Mesendoderm (in vitro differentiated cells): ENCODE measurements around the gene AGPAT2.

Experiments
- DNase-seq: peaks from one replicate; pipeline ENCODE4 v3.0.0; 2013
- H2AK5ac ChIP-seq: 2 replicates; pipeline ENCODE4 v1.6.1; 2013; ENCODE audit warnings: low read length, inconsistent platforms
- H2BK120ac ChIP-seq: 2 replicates; pipeline ENCODE4 v1.6.1; 2013; ENCODE audit warnings: low read depth, mild to moderate bottlenecking, low read length, moderate library complexity, mixed read lengths
- H2BK15ac ChIP-seq: replicated peaks from 2 replicates; pipeline ENCODE4 v1.6.1; 2013; ENCODE audit warnings: low read depth, mild to moderate bottlenecking, moderate library complexity
- H2BK5ac ChIP-seq: 2 replicates; pipeline ENCODE4 v1.6.1; 2013; ENCODE audit warnings: low read length, inconsistent platforms
- H3K18ac ChIP-seq: 2 replicates; pipeline ENCODE4 v1.6.1; 2013; ENCODE audit warnings: mild to moderate bottlenecking, low read length, mixed read lengths
- H3K23ac ChIP-seq: one replicate; pipeline ENCODE4 v1.6.1; 2013; ENCODE audit warnings: low read length
- H3K27ac ChIP-seq: 2 replicates; pipeline ENCODE4 v1.5.1; 2013; ENCODE audit warnings: low read depth, mild to moderate bottlenecking, inconsistent platforms, low read length, moderate library complexity
- H3K27me3 ChIP-seq: 2 replicates; pipeline ENCODE4 v1.6.1; 2013; ENCODE audit warnings: low read length, control low read depth, mild to moderate bottlenecking, inconsistent platforms; ENCODE audit not compliant: insufficient read depth, poor library complexity
- H3K36me3 ChIP-seq: 2 replicates; pipeline ENCODE4 v1.6.1; 2013; ENCODE audit warnings: low read length, inconsistent platforms; ENCODE audit not compliant: control insufficient read depth, insufficient read depth
- H3K4ac ChIP-seq: one replicate; pipeline ENCODE4 v1.6.1; 2013; ENCODE audit warnings: low read depth, mild to moderate bottlenecking, low read length, moderate library complexity
- H3K4me1 ChIP-seq: 2 replicates; pipeline ENCODE4 v1.6.1; 2013; ENCODE audit warnings: low read depth, low read length, inconsistent platforms; ENCODE audit not compliant: control insufficient read depth
- H3K4me2 ChIP-seq: 2 replicates; pipeline ENCODE4 v1.6.1; 2013; ENCODE audit warnings: low read length
- H3K4me3 ChIP-seq: 2 replicates; pipeline ENCODE4 v1.5.1; 2013; ENCODE audit warnings: mild to moderate bottlenecking, low read length
- H3K56ac ChIP-seq: one replicate; pipeline ENCODE4 v1.6.1; 2013; ENCODE audit warnings: low read length
- H3K79me1 ChIP-seq: 2 replicates; pipeline ENCODE4 v1.6.1; 2013; ENCODE audit warnings: low read length, inconsistent platforms
- H3K79me2 ChIP-seq: 2 replicates; pipeline ENCODE4 v1.6.1; 2013; ENCODE audit warnings: mild to moderate bottlenecking, low read length; ENCODE audit not compliant: control insufficient read depth, insufficient read depth
- H3K9ac ChIP-seq: 2 replicates; pipeline ENCODE4 v1.6.1; 2013; ENCODE audit warnings: low read length, inconsistent platforms
- H4K5ac ChIP-seq: one replicate; pipeline ENCODE4 v1.6.1; 2013; ENCODE audit warnings: low read length
- H4K8ac ChIP-seq: one replicate; pipeline ENCODE4 v1.6.1; 2013; ENCODE audit warnings: low read depth, mild to moderate bottlenecking, control low read depth, low read length, moderate library complexity
- WGBS: extraction: QIAGEN DNeasy Blood & Tissue Kit; methylation state at CpG from one replicate; pipeline ENCODE4 v1.1.7; 2013; ENCODE audit warnings: low lambda C conversion rate, missing lambda C conversion rate; ENCODE audit not compliant: insufficient coverage; ENCODE audit errors: extremely low coverage; 5-methylcytosine and 5-hydroxymethylcytosine counted together

The AGPAT2 gene

GRCh38 chr9:136726118-136726517 is 38.9 kb upstream of the AGPAT2 start:
- no peak for DNase-seq
- Histone ChIP-seq H3K36me3 (peaks cover 14% of the 10 kb centered on the region), H4K5ac (no peak overlapping the region), H3K79me1 (peaks cover 31% of the 10 kb centered on the region), H3K56ac (peak overlapping the region; percentile 92), H2BK120ac (no peak overlapping the region), H3K9ac (peak overlapping the region; percentile 98), H3K18ac (no peak overlapping the region), H3K79me2 (peaks cover 37% of the 10 kb centered on the region), H3K4me3 (peak overlapping the region; percentile 4), H4K8ac (no peak overlapping the region), H2BK5ac (no peak overlapping the region), H2AK5ac (no peak overlapping the region), H3K4me1 (peaks cover 6% of the 10 kb centered on the region), H2BK15ac (no peak overlapping the region), H3K27ac (no peak overlapping the region), H3K27me3 (no peaks in the 10 kb centered on the region), H3K4me2 (peak overlapping the region; percentile 68), H3K4ac (no peak overlapping the region), H3K23ac (peak overlapping the region; percentile 89)
- no CpG with 5 or more reads among the region's 16 CpGs for WGBS

- Histone ChIP-seq H3K4me2 (peak overlapping the region; percentile 68), H4K5ac (no peak overlapping the region), H3K18ac (no peak overlapping the region), H4K8ac (no peak overlapping the region), H3K4ac (no peak overlapping the region), H3K4me1 (peaks cover 6% of the 10 kb centered on the region), H3K27ac (no peak overlapping the region), H3K36me3 (peaks cover 14% of the 10 kb centered on the region), H3K79me2 (peaks cover 37% of the 10 kb centered on the region), H3K4me3 (no peak overlapping the region), H3K9ac (peak overlapping the region; percentile 98), H3K56ac (peak overlapping the region; percentile 92), H3K79me1 (peaks cover 31% of the 10 kb centered on the region), H2BK15ac (no peak overlapping the region), H3K27me3 (no peaks in the 10 kb centered on the region), H2BK5ac (no peak overlapping the region), H3K23ac (no peak overlapping the region), H2BK120ac (no peak overlapping the region), H2AK5ac (no peak overlapping the region)
- WGBS = no CpG with 5 or more reads among the region's 10 CpGs
- no peak for DNase-seq
Observed at GRCh38 chr9:136725612-136726011, 38.4 kb upstream of the AGPAT2 start.

GRCh38 chr9:136724772-136725171 is 37.5 kb upstream of the AGPAT2 start:
- Histone ChIP-seq H3K9ac (no peak overlapping the region), H3K23ac (no peak overlapping the region), H3K18ac (no peak overlapping the region), H3K79me1 (peaks cover 26% of the 10 kb centered on the region), H3K4me2 (no peak overlapping the region), H4K8ac (no peak overlapping the region), H3K4ac (no peak overlapping the region), H2BK15ac (no peak overlapping the region), H2AK5ac (no peak overlapping the region), H3K4me1 (peaks cover 6% of the 10 kb centered on the region), H3K56ac (no peak overlapping the region), H3K27ac (no peak overlapping the region), H3K79me2 (peaks cover 32% of the 10 kb centered on the region), H3K36me3 (peaks cover 14% of the 10 kb centered on the region), H4K5ac (no peak overlapping the region), H3K4me3 (no peak overlapping the region), H3K27me3 (no peaks in the 10 kb centered on the region), H2BK120ac (no peak overlapping the region), H2BK5ac (no peak overlapping the region)
- DNase-seq = no peak
- no CpG with 5 or more reads among the region's 7 CpGs for WGBS

GRCh38 chr9:136723989-136724388 is 36.7 kb upstream of the AGPAT2 start:
- Histone ChIP-seq H3K4ac (no peak overlapping the region), H4K5ac (no peak overlapping the region), H3K79me2 (peaks cover 27% of the 10 kb centered on the region), H3K4me3 (no peak overlapping the region), H3K4me2 (no peak overlapping the region), H3K9ac (no peak overlapping the region), H2AK5ac (no peak overlapping the region), H2BK120ac (no peak overlapping the region), H3K18ac (no peak overlapping the region), H3K27me3 (no peaks in the 10 kb centered on the region), H3K4me1 (peaks cover 3% of the 10 kb centered on the region), H3K36me3 (peaks cover 14% of the 10 kb centered on the region), H2BK5ac (no peak overlapping the region), H3K23ac (no peak overlapping the region), H3K79me1 (peaks cover 18% of the 10 kb centered on the region), H3K56ac (no peak overlapping the region), H3K27ac (no peak overlapping the region), H4K8ac (no peak overlapping the region), H2BK15ac (no peak overlapping the region)
- DNase-seq = no peak
- WGBS = no CpG with 5 or more reads among the region's 8 CpGs

GRCh38 chr9:136723362-136723976 is 36.2 kb upstream of the AGPAT2 start:
- Histone ChIP-seq H3K56ac (no peak overlapping the region), H2BK15ac (no peak overlapping the region), H3K9ac (no peak overlapping the region), H3K36me3 (peaks cover 14% of the 10 kb centered on the region), H3K4ac (no peak overlapping the region), H3K4me1 (peaks cover 3% of the 10 kb centered on the region), H3K79me1 (peaks cover 18% of the 10 kb centered on the region), H3K4me3 (no peak overlapping the region), H3K18ac (no peak overlapping the region), H3K27me3 (no peaks in the 10 kb centered on the region), H3K4me2 (no peak overlapping the region), H4K5ac (no peak overlapping the region), H4K8ac (no peak overlapping the region), H2BK5ac (no peak overlapping the region), H2AK5ac (no peak overlapping the region), H3K23ac (no peak overlapping the region), H3K27ac (no peak overlapping the region), H2BK120ac (no peak overlapping the region), H3K79me2 (peaks cover 27% of the 10 kb centered on the region)
- no CpG with 5 or more reads among the region's 32 CpGs for WGBS
- no peak for DNase-seq

GRCh38 chr9:136722969-136723356 is 35.7 kb upstream of the AGPAT2 start:
- Histone ChIP-seq H4K5ac (no peak overlapping the region), H2BK15ac (no peak overlapping the region), H3K27ac (no peak overlapping the region), H3K4me1 (peaks cover 3% of the 10 kb centered on the region), H3K56ac (no peak overlapping the region), H3K36me3 (peaks cover 14% of the 10 kb centered on the region), H2BK120ac (no peak overlapping the region), H3K9ac (no peak overlapping the region), H3K18ac (no peak overlapping the region), H2BK5ac (no peak overlapping the region), H3K27me3 (no peaks in the 10 kb centered on the region), H3K79me1 (peaks cover 18% of the 10 kb centered on the region), H3K4me2 (no peak overlapping the region), H4K8ac (no peak overlapping the region), H2AK5ac (no peak overlapping the region), H3K23ac (no peak overlapping the region), H3K4me3 (no peak overlapping the region), H3K4ac (no peak overlapping the region), H3K79me2 (peaks cover 27% of the 10 kb centered on the region)
- WGBS = no CpG with 5 or more reads among the region's 24 CpGs
- DNase-seq = no peak
